HepG2 (cell line): ENCODE results near the gene SORBS2. TPM values are rescaled to one million over a fixed set of nuclear protein-coding genes. Genes with fewer than 3 reads are reported as not detected.

Experiments used
- CC2D1A ChIP-seq: sonication (generic); formaldehyde crosslinking; IDR thresholded peaks from 2 replicates; pipeline ENCODE4 v1.8.1; 2023; ENCODE audit warnings: mild to moderate bottlenecking, missing genetic modification reagents
- DZIP1 ChIP-seq: sonication (generic); formaldehyde crosslinking; IDR thresholded peaks from 2 replicates; pipeline ENCODE4 v1.5.0; 2020; ENCODE audit warnings: mild to moderate bottlenecking, missing genetic modification reagents
- GMEB2 ChIP-seq: IDR thresholded peaks from 2 replicates; pipeline ENCODE4 v1.6.1; 2016; ENCODE audit warnings: missing biosample characterization, missing genetic modification reagents, low read depth
- HNRNPUL1 ChIP-seq: fragments of 200-400 bp; formaldehyde crosslinking; IDR thresholded peaks from 2 replicates; pipeline ENCODE4 v1.6.1; 2017; ENCODE audit warnings: low read depth, mild to moderate bottlenecking, low read length, moderate library complexity
- IRF2 ChIP-seq: IDR thresholded peaks from 2 replicates; pipeline ENCODE4 v1.6.1; 2018; ENCODE audit warnings: missing genetic modification reagents, missing compliant biosample characterization
- IRF9 ChIP-seq: sonication (generic); formaldehyde crosslinking; IDR thresholded peaks from 2 replicates; pipeline ENCODE4 v1.8.0; 2022; ENCODE audit warnings: missing genetic modification reagents, mild to moderate bottlenecking, borderline replicate concordance
- MAZ ChIP-seq, 2 experiments: sonication (generic) in 1 of 2; formaldehyde crosslinking in 1 of 2; IDR thresholded peaks; 2 replicates each; pipeline versions ENCODE4 v1.5.0 to v1.6.1; 2012 to 2020; ENCODE audit warnings: low read depth in 2 of 2, mild to moderate bottlenecking in 2 of 2, borderline replicate concordance in 1 of 2, improper control_type of control experiment in 1 of 2, low read length in 1 of 2, missing genetic modification reagents in 1 of 2, moderate library complexity in 1 of 2
- MED8 ChIP-seq: sonication (generic); formaldehyde crosslinking; IDR thresholded peaks from 2 replicates; pipeline ENCODE4 v1.8.1; 2023; ENCODE audit warnings: mild to moderate bottlenecking, missing genetic modification reagents; ENCODE audit not compliant: insufficient replicate concordance
- MLX ChIP-seq: IDR thresholded peaks from 2 replicates; pipeline ENCODE4 v1.6.1; 2016
- RORA ChIP-seq: sonication (generic); formaldehyde crosslinking; IDR thresholded peaks from 2 replicates; pipeline ENCODE4 v1.5.0; 2020; ENCODE audit warnings: mild to moderate bottlenecking, missing genetic modification reagents, moderate library complexity
- SALL1 ChIP-seq: sonication (generic); formaldehyde crosslinking; IDR thresholded peaks from 2 replicates; pipeline ENCODE4 v1.8.0; 2022; ENCODE audit warnings: mild to moderate bottlenecking, missing genetic modification reagents
- SOX5 ChIP-seq: IDR thresholded peaks from 2 replicates; pipeline ENCODE4 v1.6.1; 2016; ENCODE audit warnings: borderline replicate concordance
- TFDP2 ChIP-seq: sonication (generic); formaldehyde crosslinking; IDR thresholded peaks from 2 replicates; pipeline ENCODE4 v1.4.0; 2020; ENCODE audit warnings: missing genetic modification reagents
- THAP9 ChIP-seq: sonication (generic); formaldehyde crosslinking; IDR thresholded peaks from 2 replicates; pipeline ENCODE4; 2020; ENCODE audit warnings: missing genetic modification reagents, mild to moderate bottlenecking, borderline replicate concordance
- ZFP36 ChIP-seq: fragments of 150-350 bp; IDR thresholded peaks from 2 replicates; pipeline ENCODE4 v1.6.1; 2018; ENCODE audit warnings: borderline replicate concordance, low read length, low read depth; ENCODE audit not compliant: partially characterized antibody
- ZNF616 ChIP-seq: sonication (generic); formaldehyde crosslinking; IDR thresholded peaks from 2 replicates; pipeline ENCODE4 v1.5.0; 2020; ENCODE audit warnings: low read depth, mild to moderate bottlenecking, missing genetic modification reagents
- ZNF768 ChIP-seq: sonication (generic); formaldehyde crosslinking; IDR thresholded peaks from 2 replicates; pipeline ENCODE4 v1.4.0; 2020; ENCODE audit warnings: missing genetic modification reagents
- ZNF83 ChIP-seq: sonication (generic); formaldehyde crosslinking; IDR thresholded peaks from 2 replicates; pipeline ENCODE4 v1.4.0; 2020; ENCODE audit warnings: missing genetic modification reagents, mild to moderate bottlenecking, borderline replicate concordance
- ZSCAN31 ChIP-seq: sonication (generic); formaldehyde crosslinking; IDR thresholded peaks from 2 replicates; pipeline ENCODE4 v1.5.0; 2020; ENCODE audit warnings: low read depth, mild to moderate bottlenecking, missing genetic modification reagents
- polyA plus RNA-seq, 8 experiments: library from polyadenylated mRNA; depleted of rRNA in 3 of 8; stranded (reverse) in 7 of 8; unstranded in 1 of 8; fragments of >200 nt; fragmentation: Illumina TruSeq in 4 of 8; extraction: Trizol in 4 of 8; gene quantifications; 2 replicates each; pipeline versions ENCODE4 v1.2.1 to v1.2.3, GENCODE V29; 2011 to 2016; ENCODE audit warnings: low read depth in 4 of 8, missing spikeins in 1 of 8, mixed read lengths in 1 of 8; ENCODE audit not compliant: insufficient read depth in 1 of 8
- total RNA-seq, 5 experiments: library from RNA; depleted of rRNA; stranded (reverse); fragments of >200 nt; fragmentation: Illumina TruSeq; extraction: Trizol; gene quantifications; 2 replicates each; pipeline ENCODE4 v1.2.3, GENCODE V29; 2016; ENCODE audit warnings: low read depth in 1 of 5

Gene SORBS2
- total and polyA plus RNA-seq, 2 of the 13 experiments (the other 11 are each of a cell fraction or from before 2014, with no cell fraction given), result 25.0 to 80.5 TPM

GRCh38 chr4:185774131-185774653 lies 37.8 kb downstream of the SORBS2 start (continued):
- no peak for TF ChIP-seq ZNF616 (CRISPR knock-in tag)
- no peak for TF ChIP-seq GMEB2 (CRISPR knock-in tag)
- no peak for TF ChIP-seq RORA (CRISPR knock-in tag)
- no peak for TF ChIP-seq CC2D1A (CRISPR knock-in tag)
- TF ChIP-seq MLX (CRISPR knock-in tag), result no peak
- TF ChIP-seq MAZ (IDR thresholded peaks at IDR 0.05; ENCODE audit: borderline replicate concordance, low read depth, low read length), result no peak; the same call in 1 of the 2 replicates
- no peak for TF ChIP-seq MAZ (CRISPR knock-in tag; IDR thresholded peaks at IDR 0.05; ENCODE audit: low read depth)
- TF ChIP-seq SALL1 (CRISPR knock-in tag), result peak; percentile 53
- no peak for TF ChIP-seq ZNF83 (CRISPR knock-in tag)
- no peak for TF ChIP-seq TFDP2 (CRISPR knock-in tag)
- TF ChIP-seq IRF2 (CRISPR knock-in tag), result no peak
- TF ChIP-seq ZNF768 (CRISPR knock-in tag), result no peak
- TF ChIP-seq THAP9 (CRISPR knock-in tag), result no peak
- no peak for TF ChIP-seq MED8 (CRISPR knock-in tag)
- 0 out of 2 replicates have a peak, but pooled peaks have one; percentile 41 for TF ChIP-seq ZSCAN31
- TF ChIP-seq IRF9, result no peak
- TF ChIP-seq ZFP36, result no peak
- TF ChIP-seq DZIP1, result no peak
- TF ChIP-seq SOX5 (CRISPR knock-in tag), result peak; percentile 81; the same call in 1 of the 2 replicates
- TF ChIP-seq HNRNPUL1, result no peak
